Activated gamma-delta T cell treated with anti-CD3 and anti-CD28 coated beads, Interleukin-2, amount 50 U/mL, for 16 hours (primary cell): ENCODE results near the gene CPPED1.

Experiments used
- DNase-seq: peaks from one replicate; pipeline ENCODE4 v3.0.0-alpha.2; 2020; ENCODE audit warnings: low read depth

The CPPED1 gene

GRCh38 chr16:12735805-12736204 is 67.9 kb downstream of the CPPED1 start:
- DNase-seq: no peak

- DNase-seq: no peak
These were observed 71.1 kb downstream of the CPPED1 start for GRCh38 chr16:12732600-12732999.

DNA sequence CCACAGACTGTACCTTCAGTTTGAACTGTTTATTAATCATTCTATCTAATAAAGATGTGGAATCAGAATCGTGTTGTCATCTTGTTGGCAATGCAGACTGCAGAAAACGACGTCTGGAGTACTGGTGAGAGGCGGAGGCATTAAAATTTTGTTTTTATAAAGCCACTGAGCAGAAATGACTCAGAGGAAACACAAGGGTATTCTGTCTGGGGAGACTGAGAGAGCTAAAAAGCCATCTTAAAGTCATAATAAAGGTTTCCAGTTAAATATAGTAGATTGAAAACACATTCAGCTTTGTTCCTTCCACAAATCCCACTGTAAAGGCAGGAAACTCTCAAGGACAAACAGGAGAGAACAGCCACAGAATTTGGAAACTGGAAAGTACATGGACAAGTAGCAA is 74.2 kb downstream of the CPPED1 start:
- DNase-seq: no peak

GRCh38 chr16:12728469-12728868 is 75.2 kb downstream of the CPPED1 start:
- no peak for DNase-seq

- no peak for DNase-seq
These were observed 79.5 kb downstream of the CPPED1 start for GRCh38 chr16:12724226-12724625.

DNA sequence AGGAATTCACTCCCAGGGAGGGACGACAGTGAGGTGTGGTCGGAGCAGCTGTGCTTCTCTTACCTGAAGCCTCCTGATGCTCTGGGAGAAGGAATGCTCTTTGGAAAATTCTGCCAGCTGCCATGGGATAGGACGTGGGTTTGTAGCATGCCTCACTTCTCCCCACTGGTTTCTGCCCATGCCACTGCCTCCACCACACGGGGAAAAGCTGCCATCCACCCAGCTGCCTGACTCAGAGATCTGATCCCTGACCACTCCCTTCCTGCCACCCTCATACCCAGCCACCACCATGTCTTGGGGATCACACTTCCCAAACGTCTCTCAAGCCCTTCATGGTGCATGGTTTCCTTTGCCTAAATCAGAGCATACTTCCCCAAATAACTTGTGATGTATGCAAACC is 80.0 kb downstream of the CPPED1 start:
- DNase-seq: no peak

GRCh38 chr16:12721841-12722421 is 81.8 kb downstream of the CPPED1 start:
- DNase-seq: no peak

- DNase-seq: no peak
These were observed 83.7 kb downstream of the CPPED1 start for GRCh38 chr16:12719972-12720371.

- DNase-seq: no peak
These were observed 87.0 kb downstream of the CPPED1 start for GRCh38 chr16:12716658-12717057.

DNA sequence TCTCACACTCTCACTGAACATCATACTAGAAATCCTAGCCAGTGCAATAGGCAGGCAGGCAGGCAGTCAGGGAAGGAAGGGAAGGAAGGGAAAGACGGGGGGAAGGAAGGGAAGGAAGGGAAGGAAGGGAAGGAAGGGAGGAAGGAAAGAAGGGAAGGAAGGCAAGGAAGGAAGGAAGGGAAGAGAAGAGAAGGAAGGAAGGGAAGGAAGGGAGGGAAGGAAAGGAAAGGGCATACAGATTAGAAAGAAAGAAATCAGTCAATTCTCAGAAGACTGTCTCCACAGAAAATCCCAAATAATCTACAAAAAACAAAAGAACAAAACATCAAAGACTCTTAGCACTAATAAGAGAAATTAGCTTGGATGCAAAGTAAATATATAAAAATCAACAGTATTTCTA is 93.9 kb downstream of the CPPED1 start:
- DNase-seq: no peak

- no peak for DNase-seq
These were observed 95.4 kb downstream of the CPPED1 start for GRCh38 chr16:12708266-12708665.

GRCh38 chr16:12706628-12707027 is 97.1 kb downstream of the CPPED1 start:
- no peak for DNase-seq

GRCh38 chr16:12704492-12705111 is 99.1 kb downstream of the CPPED1 start:
- no peak for DNase-seq

DNA sequence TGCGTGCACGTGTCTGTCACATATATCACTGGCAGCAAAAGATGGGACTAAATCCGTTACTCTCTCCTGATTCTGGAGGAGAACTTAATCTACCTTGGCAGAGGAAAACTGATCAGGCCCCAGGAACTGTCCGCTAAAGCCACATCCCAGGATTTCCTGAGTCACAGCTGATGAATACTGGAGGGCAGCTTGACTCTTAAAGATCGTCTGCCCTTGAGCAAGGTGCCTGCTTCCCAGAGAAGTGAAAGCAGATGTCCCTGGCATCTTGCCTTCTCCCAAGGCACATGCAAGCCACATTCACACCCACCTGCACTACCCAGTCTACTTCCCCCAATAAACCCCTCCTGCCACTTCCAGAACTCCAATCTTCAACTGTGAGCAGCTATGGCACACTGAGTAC is 99.8 kb downstream of the CPPED1 start:
- no peak for DNase-seq

DNA sequence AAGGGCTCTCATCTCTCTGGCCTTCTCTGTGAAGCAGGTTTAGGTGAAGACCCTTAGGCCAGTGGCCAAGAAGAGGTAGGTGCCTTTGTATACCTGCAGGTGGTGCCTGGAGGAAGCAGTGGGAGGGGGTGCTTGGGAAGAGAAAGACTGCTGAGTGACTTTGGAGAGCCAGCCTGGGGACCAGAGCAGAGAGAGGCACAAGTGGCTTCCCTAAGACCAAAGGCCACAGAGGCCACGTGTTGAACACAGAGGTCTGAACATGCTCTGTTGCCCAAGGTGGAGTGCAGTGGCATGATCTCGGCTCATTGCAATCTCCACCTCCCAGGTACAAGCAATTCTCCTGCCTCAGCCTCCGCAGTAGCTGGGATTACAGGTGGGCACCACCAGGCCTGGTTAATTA is 103.5 kb downstream of the CPPED1 start:
- DNase-seq: no peak

- DNase-seq: no peak
These were observed 104.5 kb downstream of the CPPED1 start for GRCh38 chr16:12699161-12699560.

GRCh38 chr16:12697437-12697836 is 106.2 kb downstream of the CPPED1 start:
- DNase-seq: no peak

- no peak for DNase-seq
These were observed 108.2 kb downstream of the CPPED1 start for GRCh38 chr16:12695454-12695853.

- no peak for DNase-seq
These were observed 113.7 kb downstream of the CPPED1 start for GRCh38 chr16:12690024-12690423.

DNA sequence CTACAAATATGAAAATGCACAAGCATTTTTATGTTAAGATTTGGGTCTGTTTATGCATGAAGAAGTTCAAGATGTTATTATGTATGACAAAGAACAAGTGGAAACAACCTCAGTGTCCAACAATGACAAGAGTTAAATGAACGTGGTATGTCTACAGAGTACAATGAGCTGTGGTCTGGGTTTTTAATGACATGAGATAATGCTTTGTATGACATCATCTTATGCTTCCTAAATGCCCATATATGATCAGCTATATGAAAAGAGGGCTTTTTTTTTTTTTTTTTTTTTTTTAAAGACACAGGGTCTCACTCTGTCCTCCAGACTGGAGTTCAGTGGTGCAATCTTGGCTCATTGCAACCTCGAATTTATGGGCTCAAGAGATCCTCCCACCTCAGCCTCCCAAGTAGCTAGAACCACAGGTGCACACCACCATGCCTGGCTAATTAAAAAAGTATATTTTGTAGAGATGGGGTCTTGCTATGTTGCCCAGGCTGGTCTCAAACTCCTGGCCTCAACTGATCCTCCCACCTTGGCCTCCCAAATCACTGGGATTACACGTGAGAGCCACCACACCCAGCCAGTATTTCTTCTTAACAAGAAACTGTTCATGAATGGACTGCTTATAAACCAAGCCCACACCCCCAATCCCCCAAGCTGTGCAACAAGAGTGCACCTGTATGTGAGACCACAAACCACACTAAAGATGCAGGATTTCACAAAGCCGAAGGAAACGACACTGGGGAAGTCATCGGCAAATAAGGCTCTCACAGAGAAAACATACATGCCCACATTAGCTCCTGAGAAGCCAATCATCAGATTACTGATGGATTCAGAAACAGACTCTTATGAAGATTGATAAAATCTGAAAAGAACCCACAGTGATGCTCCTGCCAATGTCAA is 114.5 kb downstream of the CPPED1 start:
- no peak for DNase-seq

GRCh38 chr16:12685806-12686205 is 117.9 kb downstream of the CPPED1 start:
- DNase-seq: no peak

DNA sequence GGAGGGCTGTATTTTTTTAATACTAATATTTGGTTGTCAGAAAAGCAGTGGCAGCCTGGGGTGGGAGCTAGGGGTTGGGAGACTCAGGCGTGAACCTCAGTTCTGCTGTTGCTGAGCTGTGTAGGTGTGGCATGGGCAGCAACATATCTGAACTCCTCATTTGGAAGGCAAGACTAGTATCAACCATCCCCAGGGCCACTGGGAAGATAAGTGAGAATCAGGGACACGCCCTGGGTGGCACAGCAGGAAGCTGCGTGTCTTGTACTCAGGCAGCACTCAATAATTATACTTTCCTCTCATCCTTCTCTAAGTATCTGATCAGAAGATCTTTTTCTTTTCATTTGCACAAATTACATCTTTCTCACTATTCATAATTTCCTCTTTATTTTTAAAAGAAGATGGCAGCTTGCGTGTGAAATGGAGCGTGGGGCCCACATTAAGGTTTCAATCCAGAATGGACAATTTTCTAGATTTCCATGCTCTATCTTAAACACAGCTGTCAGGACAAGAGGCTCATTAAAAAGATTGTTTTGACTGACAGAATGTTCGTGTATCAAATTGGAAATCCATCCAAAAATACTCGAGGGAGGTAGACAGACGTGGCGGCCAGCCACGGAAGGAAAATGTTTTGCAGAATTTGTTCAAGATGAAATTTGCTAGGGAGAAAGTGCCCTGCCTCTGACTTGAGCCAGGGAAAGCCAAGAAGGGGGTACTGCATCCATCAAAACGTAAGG is 121.1 kb downstream of the CPPED1 start:
- DNase-seq: no peak

DNA sequence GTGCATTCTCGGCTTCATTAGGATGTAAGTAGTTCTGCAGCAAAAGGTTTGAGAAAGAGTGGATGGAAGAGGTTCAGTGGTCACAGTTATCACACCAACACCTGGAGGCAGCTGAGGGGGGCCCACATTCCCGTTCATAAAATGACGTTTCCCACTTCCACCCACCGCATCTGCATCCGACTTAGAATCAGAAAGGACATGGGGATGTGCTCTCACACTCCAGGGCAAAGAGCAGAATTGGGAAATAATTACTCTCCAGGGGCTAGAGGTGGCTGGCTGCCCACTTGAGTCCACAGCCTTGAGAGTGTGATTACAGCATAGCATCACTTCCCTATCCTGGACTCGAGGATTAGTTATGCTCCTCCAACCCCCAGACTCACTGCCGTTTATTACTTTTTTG is 122.0 kb downstream of the CPPED1 start:
- no peak for DNase-seq
